ENCODE data around the gene CNTN4.

Gene CNTN4

GRCh38 chr3:3081381-3082233, 982.9 kb downstream of the CNTN4 start:
- DNase-seq = no peak

- no peak for DNase-seq
These were observed 983.7 kb downstream of the CNTN4 start for GRCh38 chr3:3082234-3082924.

- no peak for DNase-seq
These were observed 986.2 kb downstream of the CNTN4 start for GRCh38 chr3:3084890-3085289.

- no peak for DNase-seq
These were observed 987.1 kb downstream of the CNTN4 start for GRCh38 chr3:3085782-3086181.

- no peak for DNase-seq
These were observed 987.6 kb downstream of the CNTN4 start for GRCh38 chr3:3086239-3086638.

- DNase-seq = no peak
These were observed 988.6 kb downstream of the CNTN4 start for GRCh38 chr3:3087279-3087678.

- DNase-seq = no peak
These were observed 989.2 kb downstream of the CNTN4 start for GRCh38 chr3:3087716-3088465.

GRCh38 chr3:3089017-3089416, 990.4 kb downstream of the CNTN4 start:
- no peak for DNase-seq

GRCh38 chr3:3097958-3098357, 999.3 kb downstream of the CNTN4 start:
- DNase-seq = no peak

GRCh38 chr3:3101660-3102458, 1003.2 kb downstream of the CNTN4 start:
- no peak for DNase-seq

- no peak for DNase-seq
These were observed 1004.1 kb downstream of the CNTN4 start for GRCh38 chr3:3102751-3103150.

- DNase-seq = no peak
These were observed 1006.6 kb downstream of the CNTN4 start for GRCh38 chr3:3105246-3105645.

GRCh38 chr3:3105815-3106214, 1007.1 kb downstream of the CNTN4 start:
- DNase-seq = no peak

- no peak for DNase-seq
These were observed 1008.5 kb downstream of the CNTN4 start for GRCh38 chr3:3107181-3107580.

All from 8988T (cell line).